ENCODE measurements around the gene TSHZ2.
"Not testable (repeated sequence)": the region's sequence is repeated elsewhere in the genome, so short reads cannot be mapped to it uniquely, and the experiment has no call there.

- not testable (repeated sequence) for TF ChIP-seq CTCF, POLR2A (IDR thresholded peaks at IDR 0.05)
Observed at GRCh38 chr20:53366928-53367327, 394.8 kb downstream of the TSHZ2 start.

Measured in testis (tissue), 2 donors.